H1 (cell line): ENCODE results near the gene HSPB1. TPM values are rescaled to one million over a fixed set of nuclear protein-coding genes. Genes with fewer than 3 reads are reported as not detected.

Experiments
- CBX8 ChIP-seq: fragments of 300-800, 300-1000 bp; sonication (generic); IDR thresholded peaks from 2 replicates; pipeline ENCODE4 v1.7.1; 2016; ENCODE audit warnings: low read depth, low read length, borderline replicate concordance
- CHD7 ChIP-seq: fragments of 300-600 bp; sonication (generic); IDR thresholded peaks from 2 replicates; pipeline ENCODE4 v1.7.1; 2012; ENCODE audit warnings: low read length, moderate library complexity, mild to moderate bottlenecking, inconsistent platforms; ENCODE audit not compliant: insufficient replicate concordance
- PHF8 ChIP-seq: fragments of 200-600 bp; sonication (generic); conservative IDR thresholded peaks from 2 replicates; pipeline ENCODE4 v1.7.1; 2012; ENCODE audit warnings: low read depth, mild to moderate bottlenecking, inconsistent platforms, low read length, moderate library complexity
- RBBP5 ChIP-seq: IDR thresholded peaks from 2 replicates; pipeline ENCODE4 v1.7.1; 2012; ENCODE audit warnings: low read depth, mild to moderate bottlenecking, inconsistent platforms, low read length, moderate library complexity, borderline replicate concordance
- TAF7 ChIP-seq: optimal IDR thresholded peaks from 2 replicates; pipeline ENCODE3; 2011; ENCODE audit warnings: low read depth, mild to moderate bottlenecking, inconsistent platforms, low read length, moderate library complexity, borderline replicate concordance
- TEAD4 ChIP-seq: IDR thresholded peaks from 2 replicates; pipeline ENCODE4 v1.6.1; 2012; ENCODE audit warnings: low read depth, low read length, inconsistent platforms, mixed read lengths
- polyA plus RNA-seq, 7 experiments: library from polyadenylated mRNA; depleted of rRNA in 3 of 7; stranded (reverse) in 5 of 7; unstranded in 2 of 7; fragments of >200 nt in 5 of 7; fragments of 200-250 nt in 2 of 7; gene quantifications; 1 replicate in 5 of 7; 2 replicates in 1 of 7; 4 replicates in 1 of 7; pipeline versions ENCODE4 v1.2.1 to v1.2.3, GENCODE V29; 2011 to 2013; ENCODE audit warnings: missing spikeins in 2 of 7, mixed read lengths in 2 of 7
- total RNA-seq: library from RNA; stranded (reverse); fragmentation: NEBNext Ultra II Directional; extraction: Animal tissue kit (Norgen Biotek cat#: 25700); gene quantifications from 2 replicates; pipeline ENCODE4 v1.2.1, GENCODE V29; 2021

Gene HSPB1
- total and polyA plus RNA-seq, 2 of the 8 experiments (the other 6 are each of a cell fraction or from before 2014, with no cell fraction given) = 165 to 254 TPM

GRCh38 chr7:76300166-76300731 lies 2.2 kb upstream of the HSPB1 start (continued):
- TF ChIP-seq CHD7 (no peak), TEAD4 (no peak), TAF7 (no peak), RBBP5 (no peak), CBX8 (no peak), PHF8 (no peak)
